K562 treated with DMSO at 1 percent for 24 hours (cell line): ENCODE measurements around the gene EMP3. TPM values are rescaled to one million over a fixed set of nuclear protein-coding genes. Genes with fewer than 3 reads are reported as not detected.

Experiments
- total RNA-seq: library from RNA; unstranded; fragments of 300-600 nt; gene quantifications from 2 replicates; pipeline ENCODE4 v1.2.3, GENCODE V29; 2022; ENCODE audit warnings: low read depth; ENCODE audit not compliant: insufficient read depth

EMP3 gene, protein sequence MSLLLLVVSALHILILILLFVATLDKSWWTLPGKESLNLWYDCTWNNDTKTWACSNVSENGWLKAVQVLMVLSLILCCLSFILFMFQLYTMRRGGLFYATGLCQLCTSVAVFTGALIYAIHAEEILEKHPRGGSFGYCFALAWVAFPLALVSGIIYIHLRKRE
- total RNA-seq = 288 and 289 TPM in 2 replicates

DNA sequence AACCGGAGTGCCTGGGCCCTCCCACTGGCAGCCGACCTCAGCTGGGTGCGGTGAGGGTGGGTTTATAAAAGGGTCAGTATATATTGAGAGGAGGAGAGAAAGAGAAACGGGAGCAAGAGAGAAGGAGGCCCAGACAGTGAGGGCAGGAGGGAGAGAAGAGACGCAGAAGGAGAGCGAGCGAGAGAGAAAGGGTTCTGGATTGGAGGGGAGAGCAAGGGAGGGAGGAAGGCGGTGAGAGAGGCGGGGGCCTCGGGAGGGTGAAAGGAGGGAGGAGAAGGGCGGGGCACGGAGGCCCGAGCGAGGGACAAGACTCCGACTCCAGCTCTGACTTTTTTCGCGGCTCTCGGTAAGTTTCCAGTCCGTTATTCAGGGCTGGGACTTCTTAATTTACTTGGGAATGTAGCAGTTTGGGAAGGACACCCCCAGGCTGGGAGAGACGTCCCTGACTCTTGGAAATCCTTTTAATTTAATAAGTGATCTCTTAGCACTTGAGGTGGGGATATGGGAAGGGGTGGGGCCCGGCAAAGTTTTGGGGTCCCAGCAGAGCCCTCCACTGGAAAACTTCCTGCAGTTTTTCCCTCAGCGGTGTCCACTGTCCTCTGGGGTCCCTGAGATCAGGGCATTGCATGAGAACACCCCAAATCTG, at the start of gene EMP3:
TSS of gene EMP3 (plus strand) at position 288 of the 646 bp plus-strand sequence. CDS start 1,293 bp downstream, outside the sequence.

DNA sequence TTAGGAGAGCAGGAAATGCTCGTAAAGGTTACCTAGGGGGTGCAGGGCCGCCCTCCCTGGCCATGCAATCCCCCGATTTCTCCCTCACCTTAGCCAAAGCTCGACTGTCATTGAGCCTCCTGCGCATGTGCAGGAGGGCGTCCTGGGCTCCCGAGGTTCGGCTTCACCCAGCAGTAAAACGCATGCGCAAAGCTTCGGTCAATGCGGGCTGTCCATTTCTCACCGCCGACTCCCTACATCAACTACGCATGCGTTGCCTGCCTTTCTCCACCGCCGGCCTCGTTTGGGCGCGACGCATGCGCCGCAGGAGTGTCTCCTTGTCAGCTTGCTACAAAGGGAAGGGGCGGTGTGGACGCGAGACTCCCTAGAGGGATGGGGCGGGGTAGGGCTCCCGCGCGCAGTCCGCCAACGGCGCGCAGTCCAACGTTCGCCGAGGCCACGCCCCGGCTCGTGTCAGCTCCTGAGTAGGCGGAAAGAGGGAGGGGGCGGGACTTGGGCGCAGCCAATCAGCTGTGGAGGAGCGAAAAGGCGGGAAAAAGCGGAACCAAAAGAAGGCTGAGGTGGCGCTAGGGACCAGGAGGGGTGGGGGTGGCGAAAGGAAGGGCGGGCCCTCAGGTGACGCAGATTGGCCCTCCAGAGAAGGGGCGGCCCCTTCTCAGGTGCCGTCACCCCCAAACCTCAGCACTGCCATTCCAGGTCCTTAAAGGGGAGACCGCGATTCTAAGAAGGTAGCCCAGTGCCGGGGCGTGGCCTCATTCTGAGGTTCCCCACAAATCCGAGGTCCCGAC, 38.7 kb downstream of the EMP3 start, which contains the start of the genes SYNGR4 and TMEM143:
TSS of gene SYNGR4 (plus strand) at position 558 of the 788 bp plus-strand sequence. CDS start 1,476 bp downstream, outside the sequence.
TSS of gene TMEM143 (minus strand) at position 131 of the 788 bp plus-strand sequence. CDS start at position 111, 20 bp downstream.

Other genes with a start within 250 kb of the EMP3 start
- 4.3 and 6.4 TPM in 2 replicates for gene PLA2G4C, start 214.7 kb upstream of the EMP3 start, total RNA-seq
- 82.4 and 93.0 TPM in 2 replicates for gene LIG1, start 155.2 kb upstream of the EMP3 start, total RNA-seq
- 8.7 and 9.3 TPM in 2 replicates for gene ZSWIM9, start 154.9 kb upstream of the EMP3 start, total RNA-seq
- 14.6 and 20.0 TPM in 2 replicates for gene CARD8, start 69.6 kb upstream of the EMP3 start, total RNA-seq
- gene ZNF114, start 55.5 kb upstream of the EMP3 start, total RNA-seq = not detected in 2 replicates
- 8.3 and 10.7 TPM in 2 replicates for gene TMEM143, start 38.4 kb downstream of the EMP3 start, total RNA-seq
- not detected in 2 replicates for gene SYNGR4, start 38.8 kb downstream of the EMP3 start, total RNA-seq
- 200 and 223 TPM in 2 replicates for gene KDELR1, start 66.0 kb downstream of the EMP3 start, total RNA-seq
- gene GRIN2D, start 68.1 kb downstream of the EMP3 start, total RNA-seq = 29.6 and 31.6 TPM in 2 replicates
- 23.9 and 24.2 TPM in 2 replicates for gene GRWD1, start 120.4 kb downstream of the EMP3 start, total RNA-seq
- 2.5 and 2.7 TPM in 2 replicates for gene KCNJ14, start 130.0 kb downstream of the EMP3 start, total RNA-seq
- gene CYTH2, start 143.8 kb downstream of the EMP3 start, total RNA-seq = 76.9 and 80.9 TPM in 2 replicates
- gene LMTK3, start 186.3 kb downstream of the EMP3 start, total RNA-seq = 12.2 and 15.6 TPM in 2 replicates
- 1.4 and 2.1 TPM in 2 replicates for gene SULT2B1, start 226.6 kb downstream of the EMP3 start, total RNA-seq